GM18498 (cell line): ENCODE results near the gene SEPSECS.

Experiments
- ATAC-seq: cut with Tn5 transposase; IDR thresholded peaks from one replicate; pipeline ENCODE4 v1.9.1; 2021; ENCODE audit warnings: mild to moderate bottlenecking, moderate library complexity; ENCODE audit not compliant: unreplicated experiment

SEPSECS gene

GRCh38 chr4:25157081-25157480, 3.2 kb downstream of the SEPSECS start:
- no peak for ATAC-seq

GRCh38 chr4:25155947-25156346, 4.3 kb downstream of the SEPSECS start:
- no peak for ATAC-seq

GRCh38 chr4:25154594-25155265, 5.5 kb downstream of the SEPSECS start:
- no peak for ATAC-seq

GRCh38 chr4:25146076-25146475, 14.2 kb downstream of the SEPSECS start:
- no peak for ATAC-seq

GRCh38 chr4:25144870-25145481, 15.3 kb downstream of the SEPSECS start:
- ATAC-seq: no peak

- ATAC-seq: no peak
Measured at GRCh38 chr4:25142468-25142867, 17.8 kb downstream of the SEPSECS start.

- ATAC-seq: no peak
Measured at GRCh38 chr4:25141592-25141991, 18.7 kb downstream of the SEPSECS start.

- ATAC-seq: no peak
Measured at GRCh38 chr4:25133132-25133531, 27.1 kb downstream of the SEPSECS start.

GRCh38 chr4:25131926-25132325, 28.3 kb downstream of the SEPSECS start:
- ATAC-seq: no peak

- no peak for ATAC-seq
Measured at GRCh38 chr4:25131381-25131780, 28.9 kb downstream of the SEPSECS start.

- ATAC-seq: no peak
Measured at GRCh38 chr4:25129917-25130316, 30.3 kb downstream of the SEPSECS start.

- no peak for ATAC-seq
Measured at GRCh38 chr4:25128671-25129070, 31.6 kb downstream of the SEPSECS start.

- ATAC-seq: peak; percentile 96
Measured at GRCh38 chr4:25123236-25123635, 37.0 kb downstream of the SEPSECS start.

- no peak for ATAC-seq
Measured at GRCh38 chr4:25120146-25120940, 39.9 kb downstream of the SEPSECS start.

- ATAC-seq: no peak
Measured at GRCh38 chr4:25117716-25118472, 42.4 kb downstream of the SEPSECS start.

- no peak for ATAC-seq
Measured at GRCh38 chr4:25117274-25117673, 43.0 kb downstream of the SEPSECS start.

GRCh38 chr4:25113915-25114904, 46.0 kb downstream of the SEPSECS start:
- ATAC-seq: no peak

GRCh38 chr4:25112995-25113380, 47.3 kb downstream of the SEPSECS start:
- ATAC-seq: no peak

GRCh38 chr4:25112366-25112994, 47.8 kb downstream of the SEPSECS start:
- no peak for ATAC-seq
